Lung microvascular endothelial cell (primary cell): ENCODE data around the gene RIC3. TPM values are rescaled to one million over a fixed set of nuclear protein-coding genes. Genes with fewer than 3 reads are reported as not detected.

Source experiments
- DNase-seq, 2 donors: peaks; one replicate each; pipeline versions ENCODE4 v3.0.0 to v3.0.0-alpha.2; 2010; ENCODE audit warnings: low read depth in 2 of 2
- total RNA-seq: library from RNA; depleted of rRNA; stranded (reverse); fragments of >200 nt; gene quantifications from 2 replicates; pipeline ENCODE4 v1.2.1, GENCODE V29; 2014

RIC3 gene
- total RNA-seq, 1 donor from 2014 or later = not detected

DNA sequence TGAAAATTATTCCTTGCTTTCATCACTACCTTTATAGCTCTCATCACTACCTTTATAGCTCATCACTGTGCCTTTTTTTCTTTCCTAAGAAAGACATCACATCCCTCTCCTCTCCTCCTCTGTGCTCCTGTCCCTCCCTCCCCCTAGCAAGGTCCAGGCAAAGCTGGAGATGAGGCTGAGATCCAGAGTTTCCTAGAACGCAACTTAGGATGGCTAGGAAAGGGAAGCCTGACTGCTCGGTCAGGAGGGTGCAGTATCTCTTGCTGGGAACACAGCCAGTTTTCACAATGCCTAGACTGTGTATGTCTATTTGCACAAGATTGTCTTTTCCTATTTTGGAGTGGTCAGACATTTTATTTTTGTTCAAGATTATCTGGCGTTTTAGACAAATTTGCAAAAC, 63.2 kb downstream of the RIC3 start:
- no peak for DNase-seq

DNA sequence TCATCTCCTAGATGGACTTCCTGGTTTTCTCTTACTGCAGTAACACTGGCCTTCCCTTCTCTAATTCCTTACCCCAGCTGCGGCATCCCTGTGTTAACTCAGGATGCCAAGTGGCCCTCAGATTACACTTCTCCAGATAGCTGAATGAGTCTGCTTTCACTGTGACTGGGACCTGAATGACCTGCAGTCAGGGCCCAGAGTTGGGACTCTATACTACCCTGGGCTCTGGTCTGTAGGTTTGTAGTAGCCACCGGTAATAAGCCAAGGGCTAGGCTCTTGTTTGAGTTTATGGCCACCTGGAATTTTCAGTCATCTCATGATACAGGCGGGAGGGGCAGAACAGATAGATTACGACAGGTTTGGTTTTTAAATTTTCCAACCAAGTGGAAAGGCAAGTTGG, 63.7 kb downstream of the RIC3 start:
- DNase-seq = no peak

DNA sequence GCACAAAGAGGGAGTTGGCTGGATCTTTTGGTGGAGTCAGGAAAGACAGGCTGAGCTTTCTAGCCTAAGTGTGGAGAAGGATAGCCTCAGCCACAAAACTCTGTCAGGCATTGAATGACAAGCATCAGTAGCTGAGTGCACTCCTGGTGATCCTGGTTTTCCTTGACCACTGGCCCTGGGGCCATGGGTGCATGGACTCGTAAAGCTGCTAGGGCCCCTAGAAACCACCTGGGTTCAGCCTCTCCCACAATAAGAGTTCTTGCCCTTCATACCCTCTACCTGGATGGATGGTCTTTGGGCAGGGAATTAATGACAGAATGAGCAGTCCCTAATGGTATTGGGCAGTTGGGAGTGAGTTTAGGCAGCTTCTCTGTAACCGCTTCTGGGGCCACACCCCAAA, 64.9 kb downstream of the RIC3 start:
- DNase-seq = no peak

DNA sequence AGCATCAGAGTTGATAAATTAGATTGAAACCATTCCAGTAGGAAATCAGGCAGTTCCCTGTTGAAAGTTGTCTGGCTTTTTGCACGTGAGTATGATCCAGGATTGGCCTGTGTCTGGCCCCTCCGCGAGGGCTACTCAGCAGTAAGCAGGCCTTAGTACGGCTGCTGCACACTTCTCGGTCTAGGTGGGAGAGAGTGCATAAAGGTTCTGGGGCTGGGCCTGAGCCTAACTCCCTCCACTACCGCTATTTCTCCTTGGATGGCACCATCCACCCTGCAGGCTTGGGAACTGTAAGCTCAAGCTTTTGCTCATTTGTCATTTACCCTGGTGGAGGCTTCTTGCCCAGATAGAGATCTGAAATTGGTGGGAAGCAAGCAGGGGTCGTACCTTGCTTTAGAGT, 65.9 kb downstream of the RIC3 start:
- DNase-seq = no peak

DNA sequence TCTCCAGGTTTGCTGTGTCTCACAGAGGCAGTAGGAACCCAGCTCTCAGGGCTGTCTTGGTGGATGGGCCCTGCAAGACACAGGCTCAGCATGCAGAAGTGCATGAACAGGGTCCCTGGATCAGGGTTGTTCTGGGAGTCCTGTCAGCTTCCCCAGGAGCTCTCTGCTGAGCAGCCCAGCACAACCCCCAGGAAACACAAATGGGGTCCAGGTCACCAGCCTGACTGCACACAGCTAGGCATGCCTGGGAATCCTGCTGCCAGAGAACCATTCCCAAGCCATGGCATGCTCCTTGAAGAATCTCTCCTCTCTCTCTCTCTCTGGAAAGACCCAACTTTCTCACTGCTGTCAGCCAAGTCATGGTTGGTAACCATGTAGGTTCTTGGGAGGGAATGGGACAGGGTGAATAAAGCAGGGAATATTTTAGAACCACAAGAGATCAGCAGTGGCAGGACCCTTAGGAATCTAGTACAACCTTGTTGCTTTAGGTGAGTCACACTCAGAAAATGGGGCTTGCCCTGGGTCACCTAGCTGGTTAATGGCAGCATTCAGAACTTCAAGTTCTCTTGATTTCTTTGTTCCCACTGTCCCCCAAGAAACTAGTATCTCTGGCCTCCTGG, 66.4 kb downstream of the RIC3 start:
- DNase-seq = no peak

DNA sequence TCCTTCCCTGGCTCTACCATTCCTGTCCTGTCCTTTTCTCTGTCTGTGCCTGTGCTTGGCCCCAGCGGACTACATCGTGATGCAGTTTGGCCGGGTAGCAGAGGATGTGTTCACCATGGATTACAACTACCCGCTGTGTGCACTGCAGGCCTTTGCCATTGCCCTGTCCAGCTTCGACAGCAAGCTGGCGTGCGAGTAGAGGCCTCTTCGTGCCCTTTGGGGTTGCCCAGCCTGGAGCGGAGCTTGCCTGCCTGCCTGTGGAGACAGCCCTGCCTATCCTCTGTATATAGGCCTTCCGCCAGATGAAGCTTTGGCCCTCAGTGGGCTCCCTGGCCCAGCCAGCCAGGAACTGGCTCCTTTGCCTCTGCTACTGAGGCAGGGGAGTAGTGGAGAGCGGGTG, 67.4 kb downstream of the RIC3 start:
- DNase-seq = no peak

DNA sequence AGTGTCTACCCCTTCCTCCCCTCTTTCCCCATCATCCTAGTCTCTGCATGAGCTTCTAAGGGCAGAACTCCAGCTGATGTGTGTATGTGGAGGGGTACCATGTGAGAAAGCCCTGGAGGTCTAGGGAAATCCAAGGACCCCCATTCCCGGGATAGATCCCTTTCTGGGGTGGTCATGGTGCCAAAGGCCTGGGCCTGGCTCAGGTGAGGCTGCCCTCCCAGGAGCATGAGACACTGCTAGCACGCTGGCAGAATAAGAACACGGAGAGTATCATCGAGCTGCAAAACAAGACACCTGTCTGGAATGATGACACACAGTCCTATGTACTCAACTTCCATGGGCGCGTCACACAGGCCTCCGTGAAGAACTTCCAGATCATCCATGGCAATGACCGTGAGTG, 68.2 kb downstream of the RIC3 start:
- no peak for DNase-seq

DNA sequence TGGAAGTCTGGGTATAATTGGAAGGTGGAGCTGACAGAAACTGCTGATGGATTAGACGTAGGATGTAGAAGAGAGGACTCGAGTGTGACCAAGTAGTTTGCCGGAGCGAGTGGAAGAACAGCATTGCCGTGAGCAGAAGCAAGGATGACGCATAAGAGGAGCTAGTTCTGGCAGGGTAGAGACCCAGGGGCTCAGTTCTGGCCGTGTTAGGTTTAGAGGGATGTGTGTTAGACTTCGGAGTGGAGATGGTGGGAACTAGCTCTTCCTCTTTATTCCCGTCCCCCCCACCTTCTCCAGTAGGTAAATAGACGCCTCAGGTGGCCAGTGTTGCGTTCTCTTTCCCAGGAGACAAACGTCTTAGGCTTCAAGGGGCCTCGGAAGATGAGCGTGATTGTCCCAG, 68.7 kb downstream of the RIC3 start:
- DNase-seq = no peak

DNA sequence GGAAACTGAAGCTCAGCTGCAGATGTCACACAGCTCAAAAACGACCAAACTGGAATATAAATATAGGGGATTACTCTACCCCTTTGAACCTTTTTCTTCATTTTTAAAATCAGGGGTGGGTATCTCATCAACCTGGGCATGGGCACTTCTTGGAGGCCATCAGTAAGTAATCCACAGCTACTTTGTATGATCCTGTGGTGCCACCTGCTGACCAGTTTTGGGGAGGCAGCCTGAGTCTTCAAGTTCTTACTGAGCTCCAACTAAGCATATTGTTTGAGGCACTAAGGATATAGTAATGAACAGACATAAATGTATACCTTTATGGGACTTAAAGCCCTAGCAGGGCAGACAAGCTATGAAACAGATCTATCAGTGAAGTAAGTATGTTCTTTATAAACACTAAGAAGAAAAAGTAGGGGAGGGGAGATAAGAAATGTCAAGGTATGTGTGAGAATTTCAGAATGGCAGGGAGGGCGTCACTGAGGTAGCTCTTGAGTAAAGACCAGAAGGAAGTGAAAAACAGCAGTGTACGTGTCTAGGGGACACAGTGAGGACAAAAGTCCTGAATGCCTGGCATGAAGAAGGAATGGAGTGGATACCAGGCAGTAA, 69.4 kb downstream of the RIC3 start:
- DNase-seq = peak; percentile 85 to 86

DNA sequence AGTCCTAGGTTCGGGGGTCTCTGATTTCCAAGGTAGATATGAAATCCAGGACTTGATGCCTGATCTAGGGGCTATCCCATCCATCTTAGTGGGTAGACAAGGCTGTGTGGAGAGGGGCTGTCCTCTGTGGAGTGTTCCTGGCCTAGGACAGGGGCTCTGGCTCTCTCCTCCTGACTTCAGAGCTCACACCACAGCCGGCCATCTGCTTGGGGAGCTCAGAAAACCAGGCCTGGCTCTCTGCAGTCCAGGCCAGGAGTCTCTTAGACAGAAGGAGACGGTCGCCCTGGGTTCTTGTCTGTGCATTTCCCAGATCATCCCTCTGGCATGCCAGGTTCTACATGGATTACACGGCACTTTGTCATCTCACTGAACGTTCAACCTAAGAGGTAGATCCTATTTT, 69.9 kb downstream of the RIC3 start:
- no peak for DNase-seq

DNA sequence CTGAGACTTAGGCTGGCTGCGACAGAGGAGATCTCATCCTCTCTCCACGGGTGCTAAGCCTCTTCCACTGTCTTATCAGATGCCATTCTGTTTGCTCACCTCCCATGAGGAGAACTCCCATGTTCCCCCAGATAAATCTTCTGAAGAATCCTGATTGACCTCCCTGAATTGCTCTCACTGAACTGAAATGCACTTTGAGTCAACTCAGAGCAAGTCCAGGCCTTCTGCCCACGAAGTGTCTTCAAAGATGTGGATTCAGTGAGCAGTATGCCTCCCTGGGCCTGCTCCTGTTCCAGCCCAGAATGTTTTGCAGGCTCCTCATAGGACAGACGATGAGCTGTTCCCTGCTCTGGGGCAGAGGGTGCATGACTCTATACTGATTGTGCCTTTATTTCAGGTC, 70.5 kb downstream of the RIC3 start:
- no peak for DNase-seq

DNA sequence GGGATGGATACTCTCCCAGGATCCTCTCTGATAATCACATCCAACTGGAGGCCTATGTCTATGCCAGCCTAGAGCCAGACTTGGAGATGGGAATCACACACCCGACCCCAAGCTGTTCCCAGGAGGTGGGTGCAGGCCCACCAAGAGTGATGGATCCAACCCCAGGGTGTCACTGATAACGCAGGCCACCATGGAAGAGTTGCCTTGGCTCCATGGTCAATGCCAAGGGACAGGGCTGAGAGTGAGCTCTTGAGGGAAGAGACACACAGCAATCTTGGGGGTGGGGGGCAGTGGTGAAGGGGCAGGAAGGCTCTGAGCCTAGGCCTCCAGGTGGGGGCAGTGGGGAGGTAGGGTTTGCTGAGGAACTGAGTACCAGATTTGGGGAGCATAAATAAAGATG, 70.9 kb downstream of the RIC3 start:
- no peak for DNase-seq

DNA sequence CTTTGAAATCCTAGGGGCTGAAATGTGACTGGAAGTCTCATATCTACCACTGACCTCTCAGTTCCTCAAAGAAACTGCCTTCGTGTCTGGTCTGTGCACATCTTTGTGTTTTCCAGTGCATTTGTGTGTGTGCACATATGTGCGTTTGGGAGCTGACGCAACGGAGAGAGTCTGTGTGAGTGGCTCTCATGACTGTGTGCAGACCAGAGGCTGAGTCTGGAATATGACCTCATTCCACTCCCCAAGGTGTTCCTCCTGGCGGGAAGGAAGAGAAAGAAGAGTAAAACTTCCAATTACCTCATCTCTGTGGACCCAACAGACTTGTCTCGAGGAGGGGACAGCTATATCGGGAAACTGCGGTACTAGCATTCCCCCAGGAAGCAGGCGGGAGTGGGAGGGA, 71.4 kb downstream of the RIC3 start:
- DNase-seq = no peak

DNA sequence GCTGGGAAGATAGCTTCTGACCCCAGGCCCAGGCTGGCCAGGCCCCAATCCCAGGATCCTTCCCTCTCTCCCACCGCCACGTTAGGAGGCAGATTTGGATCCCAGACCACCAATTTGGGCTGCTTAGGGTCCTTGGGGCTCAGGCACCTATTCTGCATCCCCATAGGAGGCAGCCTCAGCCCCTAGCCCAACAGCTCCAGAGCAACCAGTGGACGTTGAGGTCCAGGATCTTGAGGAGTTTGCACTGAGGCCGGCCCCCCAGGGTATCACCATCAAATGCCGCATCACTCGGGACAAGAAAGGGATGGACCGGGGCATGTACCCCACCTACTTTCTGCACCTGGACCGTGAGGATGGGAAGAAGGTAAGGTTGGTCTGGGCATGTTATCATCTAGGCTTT, 71.8 kb downstream of the RIC3 start:
- DNase-seq = no peak

DNA sequence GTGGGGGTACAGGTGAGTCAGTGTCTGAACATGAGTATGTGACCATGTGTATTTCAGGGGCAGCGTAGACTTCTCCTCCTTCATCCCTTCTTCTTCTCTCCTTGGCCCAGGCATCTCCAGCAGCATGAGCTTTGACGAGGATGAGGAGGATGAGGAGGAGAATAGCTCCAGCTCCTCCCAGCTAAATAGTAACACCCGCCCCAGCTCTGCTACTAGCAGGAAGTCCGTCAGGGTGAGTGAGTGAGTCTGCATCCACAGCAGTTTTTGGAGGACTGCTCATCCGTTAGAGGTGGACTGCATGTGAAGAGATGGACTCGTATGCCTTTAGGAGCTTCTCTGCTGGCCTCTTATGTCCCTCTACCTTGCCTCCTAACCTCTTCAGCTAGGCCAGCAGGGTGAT, 72.2 kb downstream of the RIC3 start:
- no peak for DNase-seq

DNA sequence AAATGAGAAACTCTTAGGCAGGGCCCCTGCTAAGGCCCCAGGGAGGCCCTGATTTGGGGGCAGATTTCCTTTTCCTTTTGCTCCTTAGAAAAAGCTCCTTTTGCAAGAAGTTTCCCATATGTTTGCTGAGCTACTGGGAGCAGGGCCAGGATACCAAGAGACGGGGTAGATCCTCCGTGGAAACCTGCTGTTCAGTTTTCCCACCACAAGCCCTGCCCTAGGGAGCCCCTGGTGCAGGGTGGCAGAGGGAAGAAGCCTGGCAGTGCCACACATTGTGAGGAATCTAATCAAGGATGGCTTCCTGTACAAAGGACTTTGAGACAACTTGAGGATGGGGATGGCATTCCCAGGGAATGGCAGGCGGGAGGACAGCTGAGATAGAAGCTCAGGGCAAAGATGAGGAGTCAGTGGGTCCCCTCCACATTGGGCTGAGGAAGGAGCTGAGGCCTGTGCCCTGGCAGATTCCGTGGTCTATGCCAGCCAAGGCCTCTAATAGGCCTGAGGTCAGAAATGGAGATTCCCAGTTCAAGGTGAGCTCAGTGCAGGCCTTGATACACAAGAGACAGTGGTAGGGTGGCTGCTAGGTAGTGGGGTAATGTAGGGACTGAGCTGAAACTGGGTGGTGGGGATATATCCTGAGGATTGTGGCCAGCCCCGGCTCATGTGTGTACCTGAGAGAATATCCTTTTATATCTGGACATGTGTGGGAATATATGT, 72.9 kb downstream of the RIC3 start:
- DNase-seq = no peak

DNA sequence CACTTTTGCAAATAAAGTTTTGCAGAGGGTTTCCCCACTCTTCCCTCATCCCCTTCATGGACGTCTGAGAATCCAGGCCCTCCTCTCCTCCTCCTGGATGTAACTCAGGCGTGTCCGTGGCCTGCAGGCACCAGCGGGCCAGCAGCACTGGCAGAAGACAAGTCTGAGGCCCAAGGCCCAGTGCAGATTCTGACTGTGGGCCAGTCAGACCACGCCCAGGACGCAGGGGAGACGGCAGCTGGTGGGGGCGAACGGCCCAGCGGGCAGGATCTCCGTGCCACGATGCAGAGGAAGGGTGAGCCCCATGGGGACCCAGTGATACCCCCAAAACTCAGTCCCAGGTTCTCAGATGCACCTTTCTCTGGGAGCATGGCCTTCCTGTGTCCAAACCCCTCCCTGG, 73.5 kb downstream of the RIC3 start:
- DNase-seq = no peak

DNA sequence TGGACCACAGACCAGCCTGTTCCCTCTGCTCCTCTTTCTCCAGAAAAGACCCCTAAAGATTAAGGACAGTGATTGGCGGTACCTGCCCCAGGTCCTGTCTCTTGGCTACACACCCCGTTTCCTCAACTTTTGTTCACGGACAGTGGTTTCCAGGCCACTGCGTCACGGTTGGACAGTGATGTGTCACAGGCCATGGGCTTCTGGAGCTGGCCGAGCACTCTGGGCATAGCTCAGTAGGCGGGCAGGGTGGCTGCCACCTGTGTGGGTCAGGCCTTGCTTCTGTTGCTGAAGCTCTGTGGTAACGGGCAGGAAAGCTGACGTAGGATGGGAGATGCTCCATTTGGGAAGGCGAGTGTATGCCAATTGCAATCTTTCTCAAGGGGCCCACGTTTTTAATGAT, 74.2 kb downstream of the RIC3 start:
- no peak for DNase-seq

DNA sequence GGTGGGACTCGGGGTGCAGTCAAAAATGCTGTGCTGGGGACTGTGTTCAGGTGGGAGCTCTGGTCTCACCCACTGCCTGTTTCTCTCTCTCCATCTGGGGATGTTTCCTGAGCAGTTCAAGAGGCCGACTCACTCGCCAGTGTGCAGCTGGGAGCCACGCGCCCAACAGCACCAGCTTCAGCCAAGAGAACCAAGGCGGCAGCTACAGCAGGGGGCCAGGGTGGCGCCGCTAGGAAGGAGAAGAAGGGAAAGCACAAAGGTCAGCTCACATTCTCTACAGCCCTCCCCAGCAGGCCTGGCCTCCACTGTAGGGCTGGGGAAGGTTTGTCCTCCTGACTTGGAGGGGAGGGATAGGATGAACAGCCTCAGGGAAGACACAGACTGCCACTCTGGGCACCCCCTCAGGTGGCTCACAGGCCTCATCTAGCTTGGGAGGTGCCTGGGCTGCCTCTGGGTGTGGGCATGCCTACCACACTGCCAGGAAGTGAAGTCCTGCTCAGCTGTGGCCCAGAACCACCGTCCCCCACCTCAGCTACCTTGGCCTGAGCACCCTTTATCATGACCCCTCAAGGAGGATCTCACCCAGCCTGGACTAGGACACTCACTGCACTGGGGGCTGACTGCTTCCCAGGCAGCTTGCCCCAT, 74.8 kb downstream of the RIC3 start:
- no peak for DNase-seq

DNA sequence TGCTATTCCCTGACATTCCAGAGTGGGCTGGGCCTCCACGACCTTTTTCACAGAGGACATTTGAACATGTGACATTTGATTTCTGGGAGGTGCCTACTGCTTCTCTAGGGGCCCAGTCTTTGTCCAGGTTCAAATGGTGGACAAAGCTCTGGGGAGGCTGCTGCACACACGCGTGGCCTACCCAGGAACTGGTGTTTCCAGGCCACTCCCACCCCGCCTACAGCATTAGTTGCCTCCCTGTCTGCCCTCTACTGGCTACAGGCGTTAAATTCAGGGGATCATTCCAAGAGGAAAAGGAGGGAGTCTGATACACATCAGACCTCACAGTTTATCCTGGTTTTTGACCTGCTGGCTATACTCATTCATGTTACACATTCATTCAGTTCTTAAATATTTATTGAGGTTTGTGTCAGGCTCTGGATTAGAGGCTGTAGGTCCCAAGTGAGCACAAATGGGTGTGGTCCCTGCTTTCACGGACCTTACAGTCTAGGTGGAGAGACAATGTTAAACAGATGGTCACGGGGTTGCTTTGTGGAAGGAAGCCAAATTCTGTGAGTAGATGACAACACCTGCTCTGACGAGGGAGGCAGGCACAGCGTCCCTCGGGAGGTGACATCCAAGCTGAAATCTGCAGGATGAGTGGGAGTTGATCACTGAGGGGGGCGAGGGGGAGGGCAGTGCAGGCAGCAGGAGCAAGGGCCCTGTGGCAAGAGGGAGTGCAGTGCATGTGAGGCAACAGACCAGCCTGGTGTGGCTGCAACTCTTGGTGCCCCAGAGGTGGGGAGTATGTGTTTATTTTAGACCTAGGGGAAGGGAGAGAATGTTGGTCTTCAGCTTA, 76.0 kb downstream of the RIC3 start:
- peak; percentile 68 to 77 for DNase-seq

DNA sequence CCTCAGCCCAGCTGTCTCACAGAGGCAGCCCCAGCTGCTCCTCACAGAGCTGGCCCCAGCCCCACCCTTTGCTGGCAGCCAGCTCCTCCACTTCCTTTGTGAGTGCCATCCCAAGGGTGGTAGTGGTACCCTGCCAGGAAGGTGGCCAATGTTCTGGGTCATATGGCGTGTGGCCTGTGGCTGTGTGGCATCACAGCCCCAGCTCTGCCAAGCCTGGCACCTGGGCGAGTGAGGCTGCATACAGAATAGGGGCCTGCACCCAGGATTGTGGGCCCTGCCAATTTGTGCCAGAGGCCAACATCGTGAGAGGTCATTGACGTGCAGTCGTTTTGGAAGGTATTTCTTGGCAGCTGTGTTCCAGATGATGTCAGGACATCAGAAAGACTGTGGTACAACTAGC, 77.1 kb downstream of the RIC3 start:
- DNase-seq = no peak

DNA sequence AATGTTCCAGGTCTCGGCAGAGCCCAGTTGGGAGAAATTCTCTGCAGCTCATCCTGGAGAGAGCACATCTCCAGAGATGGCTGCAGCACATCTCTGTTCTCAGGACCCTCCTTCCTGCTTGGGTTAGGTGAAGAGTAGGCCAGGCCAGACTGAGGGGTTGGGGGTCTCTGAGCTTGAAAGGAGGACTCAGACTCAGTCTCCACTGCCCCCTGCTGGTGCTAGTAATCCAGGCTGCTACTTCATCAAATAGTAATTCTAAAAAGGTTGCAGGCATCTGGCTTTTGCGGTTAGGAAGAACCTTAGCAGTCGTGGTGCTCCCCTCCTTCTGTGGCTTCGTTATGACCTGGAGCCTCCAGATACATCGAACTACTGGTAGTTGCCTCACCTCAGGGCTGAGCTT, 78.1 kb downstream of the RIC3 start:
- peak; percentile 30 to 57 for DNase-seq
